Measurements from ENCODE around the gene MAPK12.

DNA sequence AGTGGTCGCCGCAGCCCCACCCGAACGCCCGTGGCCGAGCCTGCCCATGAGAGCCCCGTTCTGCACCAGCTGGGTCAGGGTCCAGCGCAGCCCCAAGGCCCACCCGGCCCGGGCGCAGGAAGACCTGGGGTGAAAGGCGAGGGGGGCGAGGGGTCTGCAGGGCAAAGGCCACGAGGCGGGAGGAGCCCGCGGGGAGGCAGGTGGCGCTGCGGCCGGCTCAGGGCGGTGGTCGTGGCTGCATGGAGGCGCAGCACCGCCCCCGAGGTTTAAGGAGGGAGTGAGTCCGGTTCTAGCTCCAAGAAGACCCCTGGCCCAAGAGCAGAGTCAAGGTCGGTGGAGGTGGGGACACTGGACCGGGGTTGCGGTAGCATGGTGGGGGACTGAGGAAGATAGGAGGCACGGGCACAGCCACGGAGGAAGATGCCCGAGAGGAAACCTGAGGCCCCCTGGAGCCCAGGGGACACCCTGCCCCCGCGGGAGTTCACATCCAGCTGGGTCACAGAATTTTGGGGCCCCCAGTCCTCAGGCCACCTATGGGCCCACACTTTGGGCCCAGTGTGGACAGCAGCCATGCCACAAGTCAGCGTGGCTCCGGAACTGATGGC lies 9.9 kb downstream of the MAPK12 start:
- TF ChIP-seq CTCF (IDR thresholded peaks at IDR 0.05), result no peak
- TF ChIP-seq ZFX (IDR thresholded peaks at IDR 0.05; ENCODE audit: borderline replicate concordance), result no peak

All from 22Rv1 (cell line).